ENCODE results near the gene MICAL1.

DNA sequence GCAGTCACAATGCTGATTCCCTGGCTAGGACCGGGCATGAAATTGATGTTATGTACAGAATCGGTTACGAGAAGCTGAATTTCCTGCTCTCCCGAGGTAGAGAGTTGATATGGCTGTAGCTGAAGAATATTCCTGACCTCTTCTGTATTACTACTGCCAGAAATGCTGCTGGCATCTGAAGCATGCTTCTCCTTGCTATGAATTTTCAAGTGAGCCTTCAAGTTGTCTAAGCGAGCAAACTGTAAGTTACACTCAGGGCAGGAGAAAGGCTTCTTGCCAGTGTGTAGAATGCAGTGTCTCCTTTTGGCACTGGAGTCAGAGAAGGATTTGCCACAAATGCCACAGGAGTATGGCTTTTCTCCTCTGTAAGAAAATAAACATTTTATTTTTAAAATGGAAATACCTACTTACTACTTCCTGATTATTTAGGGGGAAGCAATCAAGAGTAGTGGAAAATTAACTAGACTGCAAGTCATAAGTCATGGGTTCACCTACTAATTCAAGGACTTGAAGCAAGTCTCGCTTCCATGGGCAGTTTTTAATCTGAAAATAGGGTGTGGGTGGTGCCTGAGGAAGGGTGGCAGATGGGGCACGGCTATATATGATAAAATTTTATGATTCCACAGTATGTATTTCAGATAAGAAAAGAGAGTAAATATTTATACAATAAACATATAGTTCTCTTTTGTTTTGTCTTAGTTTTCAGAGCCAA lies 10.8 kb upstream of the MICAL1 start:
- TF ChIP-seq, protein P1, sequence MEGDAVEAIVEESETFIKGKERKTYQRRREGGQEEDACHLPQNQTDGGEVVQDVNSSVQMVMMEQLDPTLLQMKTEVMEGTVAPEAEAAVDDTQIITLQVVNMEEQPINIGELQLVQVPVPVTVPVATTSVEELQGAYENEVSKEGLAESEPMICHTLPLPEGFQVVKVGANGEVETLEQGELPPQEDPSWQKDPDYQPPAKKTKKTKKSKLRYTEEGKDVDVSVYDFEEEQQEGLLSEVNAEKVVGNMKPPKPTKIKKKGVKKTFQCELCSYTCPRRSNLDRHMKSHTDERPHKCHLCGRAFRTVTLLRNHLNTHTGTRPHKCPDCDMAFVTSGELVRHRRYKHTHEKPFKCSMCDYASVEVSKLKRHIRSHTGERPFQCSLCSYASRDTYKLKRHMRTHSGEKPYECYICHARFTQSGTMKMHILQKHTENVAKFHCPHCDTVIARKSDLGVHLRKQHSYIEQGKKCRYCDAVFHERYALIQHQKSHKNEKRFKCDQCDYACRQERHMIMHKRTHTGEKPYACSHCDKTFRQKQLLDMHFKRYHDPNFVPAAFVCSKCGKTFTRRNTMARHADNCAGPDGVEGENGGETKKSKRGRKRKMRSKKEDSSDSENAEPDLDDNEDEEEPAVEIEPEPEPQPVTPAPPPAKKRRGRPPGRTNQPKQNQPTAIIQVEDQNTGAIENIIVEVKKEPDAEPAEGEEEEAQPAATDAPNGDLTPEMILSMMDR (IDR thresholded peaks at IDR 0.05 in 8 of 11, conservative IDR thresholded peaks at IDR 0.05 in 3 of 11), result no peak
- TF ChIP-seq POLR2AphosphoS5 (IDR thresholded peaks at IDR 0.05), result no peak

Measured in spleen (tissue), 7 donors.